ENCODE results near the gene ZNF524.
"Not testable (repeated sequence)": the region's sequence is repeated elsewhere in the genome, so short reads cannot be mapped to it uniquely, and the experiment has no call there.

The ZNF524 gene

GRCh38 chr19:55581145-55581822 lies 18.8 kb upstream of the ZNF524 start:
- DNase-seq (ENCODE audit: low read depth in 2 of 2) = no peak

GRCh38 chr19:55581823-55582223 lies 18.3 kb upstream of the ZNF524 start:
- DNase-seq (ENCODE audit: low read depth in 2 of 2) = no peak

GRCh38 chr19:55582284-55582683 lies 17.8 kb upstream of the ZNF524 start:
- DNase-seq (ENCODE audit: low read depth in 2 of 2) = not testable (repeated sequence)

- DNase-seq (ENCODE audit: low read depth in 2 of 2) = not testable (repeated sequence)
These were observed 16.2 kb upstream of the ZNF524 start for GRCh38 chr19:55583897-55584296.

- DNase-seq (ENCODE audit: low read depth in 2 of 2) = no peak
These were observed 15.2 kb upstream of the ZNF524 start for GRCh38 chr19:55584871-55585270.

- no peak for DNase-seq (ENCODE audit: low read depth in 2 of 2)
These were observed 14.3 kb upstream of the ZNF524 start for GRCh38 chr19:55585658-55586339.

- DNase-seq (ENCODE audit: low read depth in 2 of 2) = peak; percentile 87 to 91
These were observed 13.0 kb upstream of the ZNF524 start for GRCh38 chr19:55586976-55587668.

- DNase-seq (ENCODE audit: low read depth in 2 of 2) = no peak
These were observed 11.3 kb upstream of the ZNF524 start for GRCh38 chr19:55588738-55589137.

- no peak for DNase-seq (ENCODE audit: low read depth in 2 of 2)
These were observed 10.0 kb upstream of the ZNF524 start for GRCh38 chr19:55590109-55590508.

GRCh38 chr19:55590617-55591016 lies 9.5 kb upstream of the ZNF524 start:
- DNase-seq (ENCODE audit: low read depth in 2 of 2) = no peak

- no peak for DNase-seq (ENCODE audit: low read depth in 2 of 2)
These were observed 8.5 kb upstream of the ZNF524 start for GRCh38 chr19:55591555-55591954.

- no peak for DNase-seq (ENCODE audit: low read depth in 2 of 2)
These were observed 7.5 kb upstream of the ZNF524 start for GRCh38 chr19:55592391-55593090.

GRCh38 chr19:55593096-55593772 lies 6.9 kb upstream of the ZNF524 start:
- DNase-seq (ENCODE audit: low read depth in 2 of 2) = no peak

- DNase-seq (ENCODE audit: low read depth in 2 of 2) = no peak
These were observed 5.0 kb upstream of the ZNF524 start for GRCh38 chr19:55594996-55595545.

- DNase-seq (ENCODE audit: low read depth in 2 of 2) = no peak
These were observed 3.8 kb upstream of the ZNF524 start for GRCh38 chr19:55596304-55596703.

GRCh38 chr19:55597501-55597921 lies 2.6 kb upstream of the ZNF524 start:
- DNase-seq (ENCODE audit: low read depth in 2 of 2) = no peak

GRCh38 chr19:55598034-55598433 lies 2.1 kb upstream of the ZNF524 start:
- DNase-seq (ENCODE audit: low read depth in 2 of 2) = no peak

GRCh38 chr19:55598719-55599467 lies 1.2 kb upstream of the ZNF524 start:
- peak; percentile 81 to 82 for DNase-seq (ENCODE audit: low read depth in 2 of 2)

GRCh38 chr19:55599468-55599841 lies 633 bp upstream of the ZNF524 start, which contains the start of gene FIZ1:
FIZ1 (minus strand) TSS chr19:55599517; CDS start chr19:55597865, 1,652 bp downstream.
- DNase-seq (ENCODE audit: low read depth in 2 of 2) = peak; percentile 92 to 94

GRCh38 chr19:55600662-55601028 lies 557 bp downstream of the ZNF524 start:
- no peak for DNase-seq (ENCODE audit: low read depth in 2 of 2)

GRCh38 chr19:55601084-55601483 lies 996 bp downstream of the ZNF524 start:
- DNase-seq (ENCODE audit: low read depth in 2 of 2) = no peak

All from stimulated activated CD8-positive, alpha-beta memory T cell treated with anti-CD3 and anti-CD28 coated beads, Interleukin-15, amount 100 ng/mL, for 48 hours (primary cell).